Activated naive CD4-positive, alpha-beta T cell treated with anti-CD3 and anti-CD28 coated beads, Interleukin-2, amount 50 U/mL, for 72 hours (primary cell): ENCODE results near the gene LTF. TPM values are rescaled to one million over a fixed set of nuclear protein-coding genes. Genes with fewer than 3 reads are reported as not detected.
A peak's percentile ranks its signal among the peaks of the same experiment; 100 is the strongest.

Source experiments
- ATAC-seq, 2 donors: fragments of 150-1000 bp; cut with Tn5 transposase; 2 replicates each; pipeline ENCODE4 v1.10.0; 2021; ENCODE audit warnings: mild to moderate bottlenecking in 2 of 2, moderate library complexity in 2 of 2
- DNase-seq, 2 donors: peaks; one replicate each; pipeline ENCODE4 v3.0.0; 2021 to 2022; ENCODE audit warnings: low spot score in 2 of 2
- H3K27ac Mint-ChIP-seq, 2 donors: one replicate each; pipeline ENCODE4 v1.8.0; 2022; ENCODE audit warnings: mild to moderate bottlenecking in 2 of 2, mixed read lengths in 2 of 2
- H3K36me3 Mint-ChIP-seq, 2 donors: one replicate each; pipeline ENCODE4 v1.8.0; 2022; ENCODE audit warnings: mixed read lengths in 2 of 2
- H3K9me3 Mint-ChIP-seq, 2 donors: one replicate each; pipeline ENCODE4 v1.8.0; 2022; ENCODE audit warnings: mixed read lengths in 2 of 2
- total RNA-seq, 2 donors: library from RNA; stranded (reverse); gene quantifications; one replicate each; pipeline ENCODE4 v1.2.3, GENCODE V29; 2022

Gene LTF
- total RNA-seq, 2 donors from 2014 or later = not detected

GRCh38 chr3:46480491-46481195, 15.9 kb upstream of the LTF start:
- DNase-seq = no peak
- Mint-ChIP-seq H3K36me3 (no peaks in the 10 kb centered on the region), H3K9me3 (peaks cover 0 to 2% of the 10 kb centered on the region in 2 donors), H3K27ac (peak overlapping the region in 1 of 2 donors; percentile 30)
- no peak for ATAC-seq

DNA sequence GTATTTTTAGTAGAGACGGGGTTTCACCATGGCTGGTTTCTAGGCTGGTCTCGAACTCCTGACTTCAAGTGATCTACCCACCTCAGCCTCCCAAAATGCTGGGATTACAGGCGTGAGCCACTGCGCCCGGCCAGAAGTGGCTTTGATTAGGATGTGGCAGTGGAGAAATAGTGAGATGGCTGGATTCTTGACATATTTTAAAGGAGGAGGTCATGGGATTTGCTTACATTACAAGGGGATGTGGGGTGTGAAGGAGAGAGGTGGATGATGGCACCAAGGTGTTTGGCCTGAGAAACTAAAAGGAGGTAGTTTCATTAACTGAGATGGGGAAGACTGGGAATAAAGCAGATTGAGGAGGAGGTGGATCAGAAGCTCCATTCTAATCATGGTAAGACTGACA, 15.0 kb upstream of the LTF start:
- H3K27ac Mint-ChIP-seq = no peak overlapping the region
- ATAC-seq = no peak
- peaks cover 0 to 8% of the 10 kb centered on the region in 2 donors for H3K36me3 Mint-ChIP-seq
- H3K9me3 Mint-ChIP-seq = peaks cover 9 to 11% of the 10 kb centered on the region in 2 donors
- no peak for DNase-seq

- Mint-ChIP-seq H3K9me3 (peaks cover 14 to 18% of the 10 kb centered on the region in 2 donors), H3K27ac (no peak overlapping the region), H3K36me3 (peaks cover 0 to 15% of the 10 kb centered on the region in 2 donors)
- ATAC-seq (no peak), DNase-seq (no peak)
Observed at GRCh38 chr3:46479021-46479420, 14.3 kb upstream of the LTF start.

GRCh38 chr3:46478341-46478740, 13.6 kb upstream of the LTF start:
- H3K27ac Mint-ChIP-seq = peak overlapping the region in 1 of 2 donors; percentile 10
- peaks cover 14 to 21% of the 10 kb centered on the region in 2 donors for H3K9me3 Mint-ChIP-seq
- DNase-seq = no peak
- ATAC-seq = no peak
- H3K36me3 Mint-ChIP-seq = peaks cover 0 to 15% of the 10 kb centered on the region in 2 donors

GRCh38 chr3:46477756-46478155, 13.1 kb upstream of the LTF start:
- peaks cover 0 to 15% of the 10 kb centered on the region in 2 donors for H3K36me3 Mint-ChIP-seq
- ATAC-seq (no peak), DNase-seq (no peak)
- peak overlapping the region in 1 of 2 donors; percentile 10 for H3K27ac Mint-ChIP-seq
- H3K9me3 Mint-ChIP-seq = peaks cover 14 to 21% of the 10 kb centered on the region in 2 donors

DNA sequence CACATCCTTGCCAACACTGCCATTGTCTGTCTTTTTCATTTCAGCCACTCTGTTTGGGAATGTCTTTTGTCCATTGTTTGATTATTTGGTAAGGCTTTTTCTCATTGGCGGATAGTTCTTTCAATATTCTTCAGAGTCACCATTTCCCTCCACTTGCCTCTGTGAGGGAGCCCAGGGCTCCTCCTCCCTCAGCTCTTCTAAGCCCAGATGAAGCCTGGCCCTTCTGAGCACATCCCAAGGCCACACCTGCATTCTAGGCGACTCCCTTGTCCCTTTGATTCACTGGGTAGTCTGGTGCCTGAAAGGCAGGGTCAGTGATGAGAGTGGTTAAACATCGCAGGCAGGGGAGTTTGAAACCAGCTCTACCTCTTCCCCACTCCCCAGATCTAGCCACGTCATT, 12.4 kb upstream of the LTF start:
- peaks cover 0 to 15% of the 10 kb centered on the region in 2 donors for H3K36me3 Mint-ChIP-seq
- peaks cover 14 to 21% of the 10 kb centered on the region in 2 donors for H3K9me3 Mint-ChIP-seq
- DNase-seq (no peak), ATAC-seq (no peak)
- no peak overlapping the region for H3K27ac Mint-ChIP-seq

DNA sequence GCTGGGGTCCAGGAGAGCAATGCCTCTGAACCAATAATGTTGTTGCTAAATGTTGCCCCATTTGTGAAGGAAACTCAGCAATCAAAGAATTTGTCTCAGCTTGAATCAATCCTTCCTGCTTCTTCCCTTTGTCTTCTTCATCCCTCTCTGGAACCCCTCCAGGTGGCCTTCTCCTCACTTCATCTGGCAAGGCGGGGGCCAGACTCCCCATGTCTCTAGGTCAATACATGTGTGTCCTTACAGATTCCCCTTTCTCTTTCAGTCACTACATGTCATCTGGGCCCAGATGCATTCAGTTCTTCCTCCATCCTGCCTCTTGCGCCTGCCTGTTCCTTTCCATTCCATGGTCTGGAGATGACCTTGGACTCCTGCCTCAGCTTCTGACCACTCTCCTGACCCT, 8.0 kb upstream of the LTF start:
- H3K36me3 Mint-ChIP-seq = peaks cover 0 to 15% of the 10 kb centered on the region in 2 donors
- ATAC-seq (no peak), DNase-seq (no peak)
- H3K9me3 Mint-ChIP-seq = peaks cover 14 to 21% of the 10 kb centered on the region in 2 donors
- H3K27ac Mint-ChIP-seq = no peak overlapping the region

- H3K9me3 Mint-ChIP-seq = peaks cover 14 to 21% of the 10 kb centered on the region in 2 donors
- no peak overlapping the region for H3K27ac Mint-ChIP-seq
- peaks cover 0 to 15% of the 10 kb centered on the region in 2 donors for H3K36me3 Mint-ChIP-seq
- no peak for DNase-seq
- ATAC-seq = no peak
Observed at GRCh38 chr3:46471371-46471914, 6.7 kb upstream of the LTF start.

DNA sequence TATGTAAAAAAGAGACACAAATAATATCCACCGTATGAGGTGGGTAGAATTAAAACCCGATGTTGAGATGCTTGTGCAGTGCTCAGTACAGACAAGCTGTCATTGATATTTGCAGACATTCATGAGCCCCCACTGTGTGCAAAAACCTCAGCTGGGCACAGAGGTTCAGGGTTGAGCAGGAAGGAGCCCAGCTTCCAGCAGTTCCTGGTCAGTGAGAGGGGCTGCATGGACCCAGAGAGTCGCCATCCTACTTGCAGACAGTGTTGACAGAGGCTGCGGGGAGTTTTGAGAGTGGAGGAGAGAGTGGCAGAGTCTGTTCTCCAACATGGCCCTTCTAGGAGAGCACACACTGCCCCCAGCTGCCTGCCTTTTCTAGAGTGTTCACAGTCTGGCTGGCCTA, 6.1 kb upstream of the LTF start:
- peaks cover 14 to 20% of the 10 kb centered on the region in 2 donors for H3K9me3 Mint-ChIP-seq
- ATAC-seq = no peak
- H3K36me3 Mint-ChIP-seq = peaks cover 0 to 15% of the 10 kb centered on the region in 2 donors
- no peak overlapping the region for H3K27ac Mint-ChIP-seq
- no peak for DNase-seq

DNA sequence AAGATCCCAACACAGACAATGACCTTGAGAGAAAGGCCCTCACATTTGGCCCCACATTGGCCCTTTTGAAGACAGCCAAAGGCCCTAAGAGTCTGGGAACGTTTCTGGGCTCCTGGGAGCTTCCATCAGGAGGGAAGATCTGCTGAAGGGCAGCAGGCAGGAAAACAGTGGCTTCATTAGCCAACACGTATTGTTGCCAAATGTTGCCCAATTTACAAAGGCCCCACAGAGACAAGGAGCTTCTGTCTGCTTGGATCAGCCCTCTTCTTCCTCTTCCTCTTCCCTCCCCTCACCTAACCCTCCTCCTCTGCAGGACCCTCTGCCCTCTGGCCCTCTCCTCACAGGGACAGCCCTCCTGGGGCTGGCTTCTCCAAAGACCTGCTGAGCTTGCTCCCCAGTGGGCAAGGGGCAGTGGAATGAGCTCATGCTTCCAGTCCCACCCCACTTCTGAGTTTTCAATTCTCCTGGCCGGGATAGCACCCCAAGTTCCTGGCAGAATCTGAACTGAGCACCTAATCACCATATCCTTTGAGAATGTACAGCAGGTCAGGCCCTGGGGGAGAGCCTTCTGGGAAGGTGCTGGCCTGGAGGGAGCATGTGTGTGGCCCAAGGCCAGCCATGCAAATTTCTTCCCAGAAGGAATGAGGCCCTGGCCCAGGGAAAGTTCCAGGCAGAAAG, 5.1 kb upstream of the LTF start:
- Mint-ChIP-seq H3K36me3 (peaks cover 0 to 8% of the 10 kb centered on the region in 2 donors), H3K9me3 (peaks cover 6 to 11% of the 10 kb centered on the region in 2 donors), H3K27ac (no peak overlapping the region)
- DNase-seq (no peak), ATAC-seq (no peak)

DNA sequence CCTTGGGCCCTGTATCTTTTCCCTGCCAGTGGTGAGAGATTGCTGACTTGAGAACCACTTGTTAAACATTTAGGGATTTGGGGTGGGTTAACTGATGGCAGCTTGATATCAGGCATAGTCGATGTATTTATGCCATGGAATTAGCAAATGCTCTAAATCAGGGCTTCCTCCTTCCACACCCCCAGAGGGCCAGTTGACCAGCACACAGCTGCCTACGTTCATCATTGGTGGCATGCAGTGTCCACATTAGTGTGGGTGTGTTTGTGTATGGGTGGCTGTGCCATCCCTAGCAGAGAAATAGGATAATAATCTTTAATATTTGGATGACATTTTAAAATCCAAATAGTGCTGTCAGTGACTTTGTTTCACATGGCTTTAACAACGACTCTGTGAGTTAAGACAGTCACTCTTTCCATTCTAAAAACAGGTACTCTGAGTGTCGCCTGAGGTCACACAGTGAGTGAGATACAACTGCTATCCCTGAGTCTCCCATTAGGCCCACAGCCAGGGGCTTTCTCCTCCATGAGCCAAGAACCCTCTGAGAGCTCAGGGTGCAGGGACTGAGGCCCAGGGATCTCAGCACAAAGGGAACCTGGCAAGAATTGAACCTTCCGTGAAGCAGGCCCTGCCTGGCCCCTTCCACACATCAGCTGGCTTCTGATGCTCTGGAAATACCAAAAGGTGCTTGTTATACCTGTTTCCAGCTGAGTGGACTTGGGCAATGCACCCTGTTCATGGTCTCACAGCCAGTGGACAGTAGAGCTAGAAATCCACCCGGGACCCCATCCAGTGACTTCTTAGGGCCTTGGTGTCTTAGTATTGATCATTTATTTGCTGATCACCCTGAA, 4.3 kb upstream of the LTF start:
- Mint-ChIP-seq H3K36me3 (no peaks in the 10 kb centered on the region), H3K27ac (no peak overlapping the region), H3K9me3 (peaks cover 0 to 4% of the 10 kb centered on the region in 2 donors)
- no peak for ATAC-seq
- DNase-seq = no peak

DNA sequence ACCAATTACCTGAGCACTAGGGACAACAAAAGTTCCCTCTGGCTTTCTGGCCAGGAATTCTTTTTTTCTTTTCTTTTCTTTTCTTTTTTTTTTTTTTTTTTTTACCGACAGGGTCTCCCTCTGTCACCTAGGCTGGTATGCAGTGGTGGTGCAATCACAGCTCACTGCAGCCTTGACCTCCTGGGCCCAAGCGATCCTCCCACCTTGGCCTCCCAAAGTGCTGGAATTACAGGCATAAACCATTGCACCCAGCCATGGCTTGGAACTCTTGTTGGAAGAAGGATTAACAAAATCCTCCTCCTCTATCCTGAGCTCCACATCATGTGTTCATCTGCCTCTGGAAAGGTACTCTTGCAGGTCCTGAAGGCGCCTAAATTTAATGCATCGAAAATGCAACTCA, 2.9 kb upstream of the LTF start:
- DNase-seq (no peak), ATAC-seq (no peak)
- no peak overlapping the region for H3K27ac Mint-ChIP-seq
- H3K36me3 Mint-ChIP-seq = no peaks in the 10 kb centered on the region
- no peaks in the 10 kb centered on the region for H3K9me3 Mint-ChIP-seq

GRCh38 chr3:46466871-46467403, 2.2 kb upstream of the LTF start:
- no peak overlapping the region for H3K27ac Mint-ChIP-seq
- H3K36me3 Mint-ChIP-seq = no peaks in the 10 kb centered on the region
- DNase-seq (no peak), ATAC-seq (no peak)
- H3K9me3 Mint-ChIP-seq = no peaks in the 10 kb centered on the region

- ATAC-seq = no peak
- Mint-ChIP-seq H3K27ac (no peak overlapping the region), H3K36me3 (no peaks in the 10 kb centered on the region)
Observed at GRCh38 chr3:46466273-46466672, 1.6 kb upstream of the LTF start.

GRCh38 chr3:46465196-46465520, 453 bp upstream of the LTF start:
- Mint-ChIP-seq H3K9me3 (no peaks in the 10 kb centered on the region), H3K36me3 (no peaks in the 10 kb centered on the region), H3K27ac (no peak overlapping the region)
- ATAC-seq (no peak), DNase-seq (no peak)

More at GRCh38 chr3:46466273-46466672, 1.6 kb upstream of the LTF start:
- no peaks in the 10 kb centered on the region for H3K9me3 Mint-ChIP-seq
- DNase-seq = no peak

DNA sequence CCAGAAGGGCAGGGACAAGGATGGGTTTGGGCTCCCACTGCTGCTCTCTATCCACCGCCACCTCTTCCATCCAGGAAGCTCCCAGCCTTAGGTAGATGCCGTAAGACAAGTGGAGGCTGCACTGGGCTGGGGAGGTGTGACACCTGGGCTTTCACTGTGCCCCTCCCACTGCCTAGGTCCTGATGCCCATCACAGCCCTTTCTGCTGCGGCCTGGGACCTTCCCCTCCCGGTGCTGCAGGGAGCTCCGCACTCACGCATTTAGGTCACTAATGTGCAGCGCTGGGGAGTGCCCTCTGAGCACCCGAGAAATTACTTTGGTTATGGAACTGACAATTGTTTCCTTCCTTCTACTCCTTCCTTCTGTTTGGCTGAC, 850 bp downstream of the LTF start:
- no peak for ATAC-seq
- Mint-ChIP-seq H3K9me3 (no peaks in the 10 kb centered on the region), H3K36me3 (no peaks in the 10 kb centered on the region), H3K27ac (no peak overlapping the region)
- no peak for DNase-seq
